Nephron (organoid): ENCODE results near the gene CPNE2.
"Not testable (repeated sequence)": the region's sequence is repeated elsewhere in the genome, so short reads cannot be mapped to it uniquely, and the experiment has no call there.

Experiments used
- H3K27ac Mint-ChIP-seq, 3 experiments: 2 replicates each; pipeline ENCODE4 v1.8.0; 2020; ENCODE audit warnings: mixed read lengths in 3 of 3, mild to moderate bottlenecking in 2 of 3, moderate library complexity in 1 of 3
- H3K27me3 Mint-ChIP-seq: 2 replicates; pipeline ENCODE4 v1.8.0; 2021; ENCODE audit warnings: low read depth, mild to moderate bottlenecking, moderate library complexity, mixed read lengths
- H3K36me3 Mint-ChIP-seq: 2 replicates; pipeline ENCODE4 v1.8.0; 2020; ENCODE audit warnings: low read depth, mixed read lengths
- H3K4me1 Mint-ChIP-seq: 2 replicates; pipeline ENCODE4 v1.8.0; 2020; ENCODE audit warnings: mixed read lengths
- H3K4me3 Mint-ChIP-seq, 3 experiments: 2 replicates each; pipeline ENCODE4 v1.8.0; 2020; ENCODE audit warnings: mild to moderate bottlenecking in 3 of 3, mixed read lengths in 3 of 3, moderate library complexity in 2 of 3
- H3K9me3 Mint-ChIP-seq: 2 replicates; pipeline ENCODE4 v1.8.0; 2020; ENCODE audit warnings: mixed read lengths
- CTCF ChIP-seq, 3 experiments: fragments of 200-600 bp; sonication (generic); IDR thresholded peaks; one replicate each; pipeline ENCODE4 v1.5.0; 2021; ENCODE audit warnings: antibody characterized with exemption in 3 of 3; ENCODE audit not compliant: unreplicated experiment in 3 of 3

Gene CPNE2

DNA sequence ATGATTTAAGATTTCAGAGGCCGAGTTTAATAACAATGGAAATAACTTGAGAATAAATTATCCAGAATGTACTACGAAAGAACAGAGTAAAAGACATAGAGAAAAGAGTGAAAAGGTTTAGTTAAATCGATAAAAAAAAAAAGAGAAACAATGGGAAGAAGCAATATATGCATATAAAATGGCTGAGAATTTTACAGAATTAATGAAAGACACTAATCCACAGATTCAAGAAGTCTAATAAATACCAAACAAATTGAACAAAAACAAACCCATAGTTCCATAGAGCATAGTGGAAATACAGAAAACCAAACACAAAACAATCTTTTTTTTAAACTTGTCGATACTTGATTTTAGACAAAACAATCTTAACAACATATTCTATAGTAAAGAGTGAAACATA is 91.7 kb downstream of the CPNE2 start:
- no peaks in the 10 kb centered on the region for H3K27me3 Mint-ChIP-seq
- H3K9me3 Mint-ChIP-seq: peaks cover 2% of the 10 kb centered on the region
- H3K27ac Mint-ChIP-seq: peak overlapping the region in 2 of 3 experiments; percentile 40 to 98
- peak overlapping the region; percentile 98 to 99 (median 99) for H3K4me3 Mint-ChIP-seq
- no peaks in the 10 kb centered on the region for H3K36me3 Mint-ChIP-seq
- H3K4me1 Mint-ChIP-seq: peaks cover 43% of the 10 kb centered on the region
- TF ChIP-seq CTCF (IDR thresholded peaks at IDR 0.05; ENCODE audit: unreplicated experiment in 3 of 3): no peak

DNA sequence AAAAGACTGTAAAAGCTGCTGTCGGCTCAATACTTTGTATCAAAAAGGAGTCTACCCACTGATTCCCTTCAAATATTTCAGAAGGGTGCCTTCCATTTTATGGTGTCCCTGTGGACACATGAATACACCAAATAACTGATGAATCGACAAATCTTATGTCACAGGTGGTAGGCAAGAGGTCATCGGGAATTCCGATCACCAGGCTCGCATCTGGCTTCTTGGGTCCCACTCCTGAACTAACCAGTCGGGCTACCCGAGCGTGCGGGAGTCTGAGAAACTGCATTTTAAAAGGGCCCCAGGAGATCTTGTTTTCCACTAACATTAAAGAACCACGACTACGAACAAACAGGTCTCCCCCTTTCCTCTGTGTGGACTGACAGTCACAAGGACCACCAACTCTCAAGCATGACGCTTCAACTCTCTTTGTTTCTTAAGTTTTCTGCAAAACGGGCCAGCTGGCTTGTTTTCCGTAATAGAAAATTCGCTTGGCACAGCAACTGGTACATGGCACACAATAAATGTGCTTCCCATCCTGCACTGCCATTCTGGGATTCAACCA is 92.6 kb downstream of the CPNE2 start:
- H3K27ac Mint-ChIP-seq: peak overlapping the region; percentile 89 to 98 (median 98)
- peaks cover 41% of the 10 kb centered on the region for H3K4me1 Mint-ChIP-seq
- H3K4me3 Mint-ChIP-seq: peak overlapping the region; percentile 98 to 99 (median 99)
- TF ChIP-seq CTCF (IDR thresholded peaks at IDR 0.05; ENCODE audit: unreplicated experiment in 3 of 3): no peak
- H3K36me3 Mint-ChIP-seq: no peaks in the 10 kb centered on the region
- peaks cover 2% of the 10 kb centered on the region for H3K9me3 Mint-ChIP-seq
- H3K27me3 Mint-ChIP-seq: no peaks in the 10 kb centered on the region

GRCh38 chr16:57185446-57185944 is 93.1 kb downstream of the CPNE2 start:
- TF ChIP-seq CTCF (IDR thresholded peaks at IDR 0.05; ENCODE audit: unreplicated experiment in 3 of 3): no peak
- no peaks in the 10 kb centered on the region for H3K27me3 Mint-ChIP-seq
- H3K36me3 Mint-ChIP-seq: no peaks in the 10 kb centered on the region
- H3K9me3 Mint-ChIP-seq: peaks cover 2% of the 10 kb centered on the region
- H3K27ac Mint-ChIP-seq: peak overlapping the region; percentile 89 to 98 (median 98)
- H3K4me3 Mint-ChIP-seq: peak overlapping the region; percentile 98 to 99 (median 99)
- peaks cover 41% of the 10 kb centered on the region for H3K4me1 Mint-ChIP-seq

GRCh38 chr16:57185945-57186871 is 93.8 kb downstream of the CPNE2 start, which contains the start of the genes PSME3IP1 and RSPRY1:
PSME3IP1 (minus strand) TSS chr16:57186039; CDS start chr16:57173854, 12,185 bp downstream.
RSPRY1 (plus strand) TSS chr16:57186329; CDS start chr16:57204659, 18,330 bp downstream.
- TF ChIP-seq CTCF (IDR thresholded peaks at IDR 0.05; ENCODE audit: unreplicated experiment in 3 of 3): no peak
- Mint-ChIP-seq H3K9me3 (peaks cover 2% of the 10 kb centered on the region), H3K27ac (peak within 1 kb of the TSS; percentile 89 to 98 (median 98)), H3K36me3 (peaks cover 2% of the 10 kb centered on the region), H3K27me3 (no peaks in the 10 kb centered on the region), H3K4me1 (peaks cover 46% of the 10 kb centered on the region), H3K4me3 (peak within 1 kb of the TSS; percentile 98 to 99 (median 99))

- peaks cover 53% of the 10 kb centered on the region for H3K4me1 Mint-ChIP-seq
- H3K4me3 Mint-ChIP-seq: peak overlapping the region; percentile 98 to 99 (median 99)
- peaks cover 2% of the 10 kb centered on the region for H3K9me3 Mint-ChIP-seq
- H3K36me3 Mint-ChIP-seq: peaks cover 3% of the 10 kb centered on the region
- H3K27me3 Mint-ChIP-seq: no peaks in the 10 kb centered on the region
- H3K27ac Mint-ChIP-seq: peak overlapping the region; percentile 89 to 98 (median 98)
- TF ChIP-seq CTCF (IDR thresholded peaks at IDR 0.05; ENCODE audit: unreplicated experiment in 3 of 3): no peak
Measured at GRCh38 chr16:57186872-57187854, 94.8 kb downstream of the CPNE2 start.

GRCh38 chr16:57187902-57188710 is 95.7 kb downstream of the CPNE2 start:
- peak overlapping the region; percentile 98 to 99 (median 99) for H3K4me3 Mint-ChIP-seq
- not testable (repeated sequence) for H3K36me3 Mint-ChIP-seq, H3K9me3 Mint-ChIP-seq, H3K27me3 Mint-ChIP-seq
- H3K4me1 Mint-ChIP-seq: peaks cover 56% of the 10 kb centered on the region
- peak overlapping the region; percentile 89 to 98 (median 98) for H3K27ac Mint-ChIP-seq
